OCI-LY3 (cell line): ENCODE results near the gene MOB3B.

Experiments used
- H2AFZ ChIP-seq: fragments of 200-600, 300-600 bp; shearing (Covaris generic); 2 replicates; pipeline ENCODE4 v1.6.0; 2014; ENCODE audit warnings: antibody characterized with exemption, low read depth, low read length
- H3K27ac ChIP-seq: fragments of 200-600, 300-600 bp; sonication (generic); 2 replicates; pipeline ENCODE4 v1.5.1; 2014; ENCODE audit warnings: mild to moderate bottlenecking, low read length, moderate library complexity, mixed read lengths
- H3K27me3 ChIP-seq: fragments of 200-600, 300-600 bp; sonication (generic); 2 replicates; pipeline ENCODE4 v1.6.1; 2014; ENCODE audit warnings: low read depth, low read length, mixed read lengths
- H3K36me3 ChIP-seq: fragments of 200-600, 300-600 bp; sonication (generic); replicated peaks from 2 replicates; pipeline ENCODE3; 2014; ENCODE audit warnings: low read depth, low read length, mixed read lengths
- H3K4me1 ChIP-seq: fragments of 300-600, 200-600 bp; sonication (generic); 2 replicates; pipeline ENCODE4 v1.6.1; 2014; ENCODE audit warnings: low read length, mixed read lengths
- H3K4me2 ChIP-seq: fragments of 200-600, 300-600 bp; sonication (generic); 2 replicates; pipeline ENCODE4 v1.6.1; 2014; ENCODE audit warnings: low read length, mixed read lengths
- H3K4me3 ChIP-seq: fragments of 300-600, 200-600 bp; sonication (generic); 2 replicates; pipeline ENCODE4 v1.5.1; 2014; ENCODE audit warnings: antibody characterized with exemption, mild to moderate bottlenecking, low read length, moderate library complexity
- H3K79me2 ChIP-seq: fragments of 300-600, 200-600 bp; shearing (Covaris generic); 2 replicates; pipeline ENCODE4 v1.6.1; 2014; ENCODE audit warnings: mild to moderate bottlenecking, low read length, mixed read lengths
- H3K9ac ChIP-seq: fragments of 300-600, 200-600 bp; shearing (Covaris generic); 2 replicates; pipeline ENCODE4 v1.6.0; 2014; ENCODE audit warnings: mild to moderate bottlenecking, low read length, moderate library complexity
- H3K9me3 ChIP-seq: fragments of 200-600, 300-600 bp; shearing (Covaris generic); 2 replicates; pipeline ENCODE4 v1.6.1; 2014; ENCODE audit warnings: low read length, mixed read lengths; ENCODE audit not compliant: insufficient read depth
- H4K20me1 ChIP-seq: fragments of 200-600, 300-600 bp; sonication (generic); 2 replicates; pipeline ENCODE4 v1.6.1; 2016; ENCODE audit warnings: low read length, mixed read lengths; ENCODE audit not compliant: insufficient read depth
- EZH2phosphoT487 ChIP-seq: fragments of 200-600 bp; shearing (Covaris generic); IDR thresholded peaks from 2 replicates; pipeline ENCODE4 v1.6.1; 2018; ENCODE audit warnings: antibody characterized with exemption, mixed run types, low read depth
- TF ChIP-seq, protein P1 (sequence below): fragments of 200-600, 300-600 bp; sonication (generic); IDR thresholded peaks from 2 replicates; pipeline ENCODE4 v1.5.1; 2014; ENCODE audit warnings: antibody characterized with exemption, low read length, low read depth

MOB3B gene

DNA sequence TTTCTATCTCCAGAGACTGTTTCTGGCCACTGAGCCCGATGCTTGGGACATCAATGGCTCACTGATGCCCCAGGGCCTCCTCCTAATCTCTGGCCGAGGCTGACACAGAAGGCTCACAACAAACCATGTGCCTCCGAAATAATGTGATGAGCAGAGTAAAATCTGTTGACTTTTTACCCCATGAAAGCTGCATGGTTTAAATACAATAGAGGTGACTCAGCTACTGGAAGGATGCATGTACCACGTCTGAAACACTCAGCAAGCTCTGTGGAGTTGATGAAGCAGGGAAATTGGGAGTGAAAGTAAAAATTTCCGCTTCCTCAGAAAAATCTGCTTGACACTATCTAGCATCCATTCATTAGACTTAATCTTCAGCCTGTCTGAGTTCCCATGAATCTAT is 121.6 kb downstream of the MOB3B start:
- Histone ChIP-seq H2AFZ (no peak overlapping the region), H3K4me3 (no peak overlapping the region), H3K4me1 (no peaks in the 10 kb centered on the region), H3K27me3 (peaks cover 36% of the 10 kb centered on the region), H3K27ac (no peak overlapping the region), H3K36me3 (no peaks in the 10 kb centered on the region), H4K20me1 (no peaks in the 10 kb centered on the region), H3K9ac (no peak overlapping the region), H3K79me2 (no peaks in the 10 kb centered on the region), H3K4me2 (no peak overlapping the region), H3K9me3 (no peaks in the 10 kb centered on the region)
- TF ChIP-seq, protein P1, sequence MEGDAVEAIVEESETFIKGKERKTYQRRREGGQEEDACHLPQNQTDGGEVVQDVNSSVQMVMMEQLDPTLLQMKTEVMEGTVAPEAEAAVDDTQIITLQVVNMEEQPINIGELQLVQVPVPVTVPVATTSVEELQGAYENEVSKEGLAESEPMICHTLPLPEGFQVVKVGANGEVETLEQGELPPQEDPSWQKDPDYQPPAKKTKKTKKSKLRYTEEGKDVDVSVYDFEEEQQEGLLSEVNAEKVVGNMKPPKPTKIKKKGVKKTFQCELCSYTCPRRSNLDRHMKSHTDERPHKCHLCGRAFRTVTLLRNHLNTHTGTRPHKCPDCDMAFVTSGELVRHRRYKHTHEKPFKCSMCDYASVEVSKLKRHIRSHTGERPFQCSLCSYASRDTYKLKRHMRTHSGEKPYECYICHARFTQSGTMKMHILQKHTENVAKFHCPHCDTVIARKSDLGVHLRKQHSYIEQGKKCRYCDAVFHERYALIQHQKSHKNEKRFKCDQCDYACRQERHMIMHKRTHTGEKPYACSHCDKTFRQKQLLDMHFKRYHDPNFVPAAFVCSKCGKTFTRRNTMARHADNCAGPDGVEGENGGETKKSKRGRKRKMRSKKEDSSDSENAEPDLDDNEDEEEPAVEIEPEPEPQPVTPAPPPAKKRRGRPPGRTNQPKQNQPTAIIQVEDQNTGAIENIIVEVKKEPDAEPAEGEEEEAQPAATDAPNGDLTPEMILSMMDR = no peak
- no peak for TF ChIP-seq EZH2phosphoT487

DNA sequence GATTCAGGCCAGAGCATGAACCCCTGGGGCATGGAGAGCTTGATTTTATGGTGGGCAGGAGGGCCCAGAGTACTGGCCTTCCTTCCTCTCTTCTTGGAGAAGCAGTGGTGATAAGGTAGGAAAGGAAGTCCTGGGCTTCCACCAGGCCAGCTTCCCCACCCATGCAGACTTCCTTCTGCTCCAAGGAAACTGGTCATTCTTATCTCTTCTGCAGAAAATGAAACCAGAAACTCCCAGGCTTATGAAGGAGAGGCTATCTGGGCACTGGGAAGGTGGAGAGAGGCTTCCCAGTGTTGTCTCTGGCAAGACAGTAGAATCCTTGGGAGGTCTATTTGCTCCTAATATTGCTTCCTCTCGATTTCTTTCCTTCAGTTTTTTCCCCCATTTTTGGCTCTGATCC is 122.1 kb downstream of the MOB3B start:
- Histone ChIP-seq H3K36me3 (no peaks in the 10 kb centered on the region), H3K9me3 (no peaks in the 10 kb centered on the region), H4K20me1 (no peaks in the 10 kb centered on the region), H3K4me3 (no peak overlapping the region), H3K27ac (no peak overlapping the region), H3K4me2 (no peak overlapping the region), H3K79me2 (no peaks in the 10 kb centered on the region), H3K4me1 (no peaks in the 10 kb centered on the region), H3K27me3 (peaks cover 35% of the 10 kb centered on the region), H2AFZ (no peak overlapping the region), H3K9ac (no peak overlapping the region)
- TF ChIP-seq, protein P1 = no peak
- no peak for TF ChIP-seq EZH2phosphoT487

DNA sequence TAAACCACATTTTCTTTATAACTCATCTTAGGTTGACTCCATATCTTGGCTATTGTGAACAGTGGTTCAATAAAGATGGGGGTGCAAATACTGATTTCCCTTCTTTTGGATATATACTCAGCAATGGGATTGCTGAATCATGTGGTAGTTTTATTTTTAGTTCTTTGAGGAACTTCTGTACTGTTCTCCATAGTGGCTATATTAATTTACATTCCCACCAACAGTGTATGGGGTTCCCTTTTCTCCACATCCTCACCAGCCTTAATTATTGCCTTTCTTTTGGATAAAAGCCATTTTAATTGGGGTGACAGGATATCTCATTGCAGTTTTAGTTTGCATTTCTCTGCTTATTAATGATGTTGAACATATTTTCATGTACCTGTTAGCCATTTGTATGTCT is 125.0 kb downstream of the MOB3B start:
- Histone ChIP-seq H3K9ac (no peak overlapping the region), H4K20me1 (no peaks in the 10 kb centered on the region), H3K79me2 (no peaks in the 10 kb centered on the region), H3K36me3 (no peaks in the 10 kb centered on the region), H2AFZ (no peak overlapping the region), H3K9me3 (no peaks in the 10 kb centered on the region), H3K27ac (no peak overlapping the region), H3K4me1 (no peaks in the 10 kb centered on the region), H3K27me3 (peaks cover 23% of the 10 kb centered on the region; the same call in 1 of the 2 replicates), H3K4me3 (no peak overlapping the region), H3K4me2 (no peak overlapping the region)
- no peak for TF ChIP-seq EZH2phosphoT487
- TF ChIP-seq, protein P1 = no peak

DNA sequence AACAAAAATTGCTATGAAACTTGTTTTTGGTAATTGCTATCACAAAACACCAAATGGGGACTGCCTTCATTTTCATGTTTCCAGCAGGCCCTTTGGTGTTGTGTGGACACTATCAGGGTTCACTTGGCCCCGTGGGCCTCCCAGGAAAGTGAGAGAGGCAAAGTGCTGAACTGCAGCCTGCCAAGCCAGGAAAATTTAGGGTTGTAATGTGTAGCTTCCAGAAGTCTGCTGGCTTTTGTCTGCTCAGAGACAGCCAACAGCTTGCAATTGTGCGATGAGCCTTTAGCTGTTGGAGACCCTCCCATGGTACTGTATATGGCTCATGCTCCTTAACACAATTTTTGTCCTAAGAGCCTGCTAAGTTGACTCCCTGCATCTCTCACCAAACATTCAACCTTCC is 127.0 kb downstream of the MOB3B start:
- Histone ChIP-seq H3K36me3 (no peaks in the 10 kb centered on the region), H3K4me1 (peaks cover 11% of the 10 kb centered on the region), H3K9me3 (no peaks in the 10 kb centered on the region), H3K4me2 (no peak overlapping the region), H3K79me2 (no peaks in the 10 kb centered on the region), H3K27me3 (peaks cover 38% of the 10 kb centered on the region), H3K4me3 (no peak overlapping the region), H3K27ac (no peak overlapping the region), H2AFZ (no peak overlapping the region), H4K20me1 (no peaks in the 10 kb centered on the region), H3K9ac (no peak overlapping the region)
- TF ChIP-seq, protein P1 = no peak
- TF ChIP-seq EZH2phosphoT487 = no peak
